Mucosa of rectum (tissue), 2 donors: ENCODE data around the gene NCOA1.

Source experiments
- H3K27ac ChIP-seq, 2 donors: one replicate each; pipeline ENCODE4 v1.7.0; 2013; ENCODE audit warnings: inconsistent platforms in 2 of 2, low read depth in 2 of 2, low read length in 2 of 2
- H3K27me3 ChIP-seq, 2 donors: one replicate each; pipeline ENCODE4 v1.7.0; 2013; ENCODE audit warnings: low read length in 2 of 2; ENCODE audit not compliant: control insufficient read depth in 2 of 2, insufficient read depth in 2 of 2
- H3K36me3 ChIP-seq, 2 donors: one replicate each; pipeline ENCODE4 v1.7.0; 2013; ENCODE audit warnings: low read length in 2 of 2; ENCODE audit not compliant: control insufficient read depth in 2 of 2, insufficient read depth in 2 of 2
- H3K4me1 ChIP-seq, 2 donors: one replicate each; pipeline ENCODE4 v1.7.0; 2013; ENCODE audit warnings: low read length in 2 of 2, mild to moderate bottlenecking in 1 of 2; ENCODE audit not compliant: control insufficient read depth in 2 of 2, insufficient read depth in 2 of 2
- H3K4me3 ChIP-seq, 2 donors: one replicate each; pipeline ENCODE4 v1.7.0; 2013; ENCODE audit warnings: low read length in 2 of 2
- H3K9ac ChIP-seq, 2 donors: one replicate each; pipeline ENCODE4 v1.7.0; 2013; ENCODE audit warnings: low read length in 2 of 2, low read depth in 1 of 2, mild to moderate bottlenecking in 1 of 2
- H3K9me3 ChIP-seq, 2 donors: one replicate each; pipeline ENCODE4 v1.7.0; 2013; ENCODE audit warnings: low read length in 2 of 2; ENCODE audit not compliant: control insufficient read depth in 2 of 2
- donor health status: healthy.
- donor health status: Normal muscosa, but diverticular disease.

NCOA1 gene

DNA sequence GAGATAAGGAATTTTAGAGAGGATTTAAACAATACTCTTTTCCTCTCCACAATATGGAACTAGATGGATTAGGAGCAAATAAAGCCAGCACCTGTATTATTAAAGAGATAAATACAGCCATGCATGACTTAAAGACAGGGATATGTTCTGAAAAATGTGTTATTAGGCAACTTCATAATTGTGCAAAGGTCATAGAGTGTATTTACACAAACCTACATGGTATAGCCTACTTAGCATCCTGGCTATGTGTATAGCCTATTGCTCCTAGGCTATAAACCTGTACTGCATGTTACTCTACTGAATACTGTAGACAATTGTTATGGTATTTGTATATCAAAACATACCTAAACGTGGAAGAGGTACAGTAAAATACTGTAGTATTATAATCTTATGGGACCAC, 249.1 kb downstream of the NCOA1 start:
- Histone ChIP-seq H3K4me3 (no peak overlapping the region), H3K9me3 (no peaks in the 10 kb centered on the region), H3K27me3 (no peaks in the 10 kb centered on the region), H3K9ac (no peak overlapping the region), H3K36me3 (peaks cover 8 to 10% of the 10 kb centered on the region in 2 donors), H3K4me1 (no peaks in the 10 kb centered on the region), H3K27ac (no peak overlapping the region)

DNA sequence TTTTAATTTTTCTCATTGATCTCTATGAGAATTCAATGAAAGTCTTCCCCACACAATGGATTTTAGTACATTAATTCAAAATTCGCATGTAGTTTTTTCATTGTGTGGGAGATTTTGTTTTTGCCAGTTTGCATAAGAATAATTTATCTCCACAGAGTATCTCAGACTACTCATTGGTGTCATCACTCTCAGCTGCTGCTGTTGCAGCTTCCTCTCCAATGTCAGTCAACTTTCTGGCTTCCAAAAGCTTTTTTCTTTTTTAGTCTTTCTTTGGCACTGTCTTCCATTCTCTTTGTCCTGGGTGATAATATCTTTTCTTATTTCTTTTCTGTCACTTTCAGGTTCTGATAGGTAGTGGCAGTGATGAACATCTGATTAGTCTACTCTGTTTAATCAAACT, 251.7 kb downstream of the NCOA1 start:
- Histone ChIP-seq H3K27ac (no peak overlapping the region), H3K4me1 (peaks cover 0 to 5% of the 10 kb centered on the region in 2 donors), H3K9me3 (no peaks in the 10 kb centered on the region), H3K27me3 (no peaks in the 10 kb centered on the region), H3K9ac (no peak overlapping the region), H3K36me3 (peaks cover 10 to 11% of the 10 kb centered on the region in 2 donors), H3K4me3 (no peak overlapping the region)

DNA sequence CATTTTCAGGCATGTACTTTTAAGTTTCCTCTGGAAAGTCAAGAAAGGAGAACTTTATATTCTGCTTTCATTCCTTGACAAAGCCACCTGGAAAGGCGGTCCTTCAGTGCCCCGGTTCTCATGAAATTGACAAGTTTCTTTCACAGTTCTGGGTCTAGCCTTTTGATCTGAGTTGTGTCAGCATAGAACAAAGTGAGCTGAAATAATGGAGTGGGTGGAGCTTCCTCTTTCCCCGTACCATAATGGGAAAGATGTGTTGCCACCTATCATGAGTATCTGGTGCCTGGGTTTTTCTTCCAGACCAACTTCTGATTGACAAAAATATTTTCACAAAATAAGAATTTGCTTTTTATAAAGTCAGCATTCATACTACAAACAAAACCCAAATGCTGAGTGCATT, 252.9 kb downstream of the NCOA1 start:
- H3K27me3 ChIP-seq: no peaks in the 10 kb centered on the region
- H3K36me3 ChIP-seq: peaks cover 10 to 11% of the 10 kb centered on the region in 2 donors
- H3K9me3 ChIP-seq: no peaks in the 10 kb centered on the region
- H3K27ac ChIP-seq: no peak overlapping the region
- no peak overlapping the region for H3K4me3 ChIP-seq
- H3K4me1 ChIP-seq: peaks cover 0 to 5% of the 10 kb centered on the region in 2 donors
- no peak overlapping the region for H3K9ac ChIP-seq

DNA sequence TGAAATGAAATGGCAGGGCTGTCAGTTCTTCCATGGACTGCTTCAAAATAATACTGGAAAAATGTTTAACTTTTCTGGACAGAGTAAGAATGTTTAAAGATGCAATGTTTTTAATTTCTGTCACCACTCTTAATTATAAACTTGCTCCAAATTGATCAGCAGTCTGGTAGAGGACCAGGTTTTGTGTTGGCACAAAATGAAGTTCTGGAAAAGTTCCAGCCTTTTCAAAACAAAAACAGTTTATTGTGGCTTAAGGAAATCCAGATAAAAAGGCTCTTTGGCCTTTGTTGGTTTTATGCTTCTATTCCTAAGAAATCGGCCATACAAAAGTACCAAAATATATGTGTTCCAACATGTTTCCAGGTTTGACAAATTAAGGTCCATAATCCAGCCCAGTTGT, 253.3 kb downstream of the NCOA1 start:
- H3K27ac ChIP-seq: no peak overlapping the region

DNA sequence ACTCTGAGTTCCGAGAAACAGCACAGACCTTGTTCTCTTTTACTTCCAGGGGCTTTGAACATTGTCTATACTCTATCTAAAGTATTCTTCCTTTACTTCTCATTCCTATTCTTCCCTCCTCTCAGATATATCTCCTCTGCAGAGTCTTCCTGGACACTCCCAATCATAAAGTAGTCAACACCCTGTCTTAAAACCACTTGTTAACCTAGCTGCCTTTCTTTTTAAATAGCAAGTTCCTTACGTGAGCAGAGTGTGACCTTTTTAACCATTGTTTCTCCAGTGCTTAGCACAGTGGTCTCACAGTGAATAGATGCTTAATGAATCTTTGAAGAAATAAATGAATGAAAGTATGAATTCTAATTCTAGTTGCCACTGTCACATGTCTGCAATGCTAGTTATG, 254.8 kb downstream of the NCOA1 start:
- Histone ChIP-seq H3K9me3 (no peaks in the 10 kb centered on the region), H3K27me3 (no peaks in the 10 kb centered on the region), H3K4me3 (no peak overlapping the region), H3K4me1 (peaks cover 0 to 5% of the 10 kb centered on the region in 2 donors), H3K27ac (no peak overlapping the region), H3K9ac (no peak overlapping the region), H3K36me3 (peaks cover 10 to 11% of the 10 kb centered on the region in 2 donors)

More for the DNA sequence above, 253.3 kb downstream of the NCOA1 start:
- Histone ChIP-seq H3K4me1 (peaks cover 0 to 5% of the 10 kb centered on the region in 2 donors), H3K27me3 (no peaks in the 10 kb centered on the region), H3K9me3 (no peaks in the 10 kb centered on the region), H3K4me3 (no peak overlapping the region), H3K36me3 (peaks cover 10 to 11% of the 10 kb centered on the region in 2 donors), H3K9ac (no peak overlapping the region)

DNA sequence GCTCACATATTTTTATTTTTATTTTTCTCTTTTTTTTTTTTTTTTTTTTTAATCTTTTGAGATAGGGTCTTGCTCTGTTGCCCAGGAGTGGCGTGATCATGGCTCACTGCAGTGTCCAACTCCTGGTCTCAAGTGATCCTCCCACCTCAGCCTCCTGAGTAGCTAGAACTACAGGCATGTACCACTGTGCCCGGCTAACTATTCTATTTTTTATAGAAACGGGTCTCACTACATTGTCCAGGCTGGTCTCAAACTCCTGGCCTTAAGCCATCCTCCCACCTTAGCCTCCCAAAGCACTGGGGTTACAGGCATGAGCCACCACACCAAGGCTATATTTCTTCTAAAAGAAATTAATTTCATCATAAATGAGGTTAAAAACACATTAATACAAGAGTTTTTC, 256.2 kb downstream of the NCOA1 start:
- Histone ChIP-seq H3K27me3 (no peaks in the 10 kb centered on the region), H3K4me3 (no peak overlapping the region), H3K9ac (no peak overlapping the region), H3K9me3 (no peaks in the 10 kb centered on the region), H3K4me1 (peaks cover 0 to 5% of the 10 kb centered on the region in 2 donors), H3K27ac (no peak overlapping the region), H3K36me3 (peaks cover 3 to 10% of the 10 kb centered on the region in 2 donors)

DNA sequence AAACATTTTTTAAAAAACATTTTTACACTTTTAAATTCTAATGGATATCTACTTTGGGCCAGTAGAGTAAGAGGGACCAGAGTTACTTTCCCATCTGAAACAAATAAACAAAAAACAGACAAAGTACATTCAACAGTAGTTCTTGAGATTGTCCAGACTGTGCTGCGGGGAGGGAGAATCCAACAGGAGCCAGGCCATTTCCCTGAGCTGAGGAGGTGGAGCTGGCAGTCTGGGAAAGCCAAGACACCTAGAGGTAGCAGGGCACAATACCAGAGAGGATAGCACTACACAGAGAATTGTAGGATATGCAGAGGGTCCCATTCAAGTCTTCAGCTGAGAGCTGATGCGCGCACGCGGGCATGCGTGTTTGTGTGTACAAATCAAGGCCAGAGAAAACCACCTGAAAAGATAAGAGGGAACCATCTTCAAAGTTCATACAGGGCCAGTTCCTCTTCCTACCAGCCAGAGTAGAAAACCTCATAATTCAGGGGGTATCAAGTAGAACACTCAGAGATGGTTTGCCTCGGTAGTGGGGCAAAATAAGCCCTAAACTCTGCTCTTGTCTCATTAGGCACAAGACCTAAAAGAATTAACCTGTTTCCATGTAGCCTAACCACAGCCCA, 258.1 kb downstream of the NCOA1 start:
- Histone ChIP-seq H3K4me1 (peaks cover 0 to 5% of the 10 kb centered on the region in 2 donors), H3K27ac (no peak overlapping the region), H3K9ac (no peak overlapping the region), H3K36me3 (peaks cover 16 to 19% of the 10 kb centered on the region in 2 donors), H3K27me3 (no peaks in the 10 kb centered on the region), H3K9me3 (no peaks in the 10 kb centered on the region), H3K4me3 (no peak overlapping the region)

DNA sequence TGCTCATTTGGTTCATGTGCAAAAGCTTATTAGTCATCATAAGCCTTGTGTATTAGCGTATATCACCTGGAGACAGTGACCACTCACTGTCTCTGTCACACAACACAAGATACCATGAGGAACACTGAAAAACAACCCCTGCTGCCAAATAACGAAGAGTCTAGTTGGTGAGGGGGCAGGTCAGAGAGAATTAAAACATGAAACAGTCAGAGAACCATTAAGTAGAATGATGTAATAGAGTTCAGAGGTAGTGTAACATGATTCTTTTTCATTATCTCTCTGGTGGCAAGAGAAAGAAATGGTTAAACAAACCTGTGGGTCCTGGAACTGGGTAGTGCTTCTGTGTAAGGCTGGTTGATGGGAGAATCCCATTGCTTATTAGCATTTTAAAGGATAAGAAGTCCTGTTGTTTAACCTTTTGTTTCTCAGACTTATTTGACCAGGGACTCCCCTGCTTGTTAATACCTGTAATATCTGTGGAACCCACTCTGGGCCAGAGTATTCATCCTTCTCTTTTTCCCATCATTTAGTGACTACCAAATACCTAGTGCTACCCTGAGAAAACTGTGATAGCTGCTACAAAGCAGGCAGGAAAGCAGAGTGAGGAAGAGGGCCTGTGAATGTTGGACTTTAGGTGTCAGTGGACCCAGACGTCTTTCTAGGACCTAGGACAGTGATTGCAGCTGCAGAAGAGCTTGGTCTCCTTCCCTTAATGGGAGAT, 264.1 kb downstream of the NCOA1 start:
- no peaks in the 10 kb centered on the region for H3K9me3 ChIP-seq
- H3K27me3 ChIP-seq: no peaks in the 10 kb centered on the region
- H3K36me3 ChIP-seq: peaks cover 42 to 44% of the 10 kb centered on the region in 2 donors
- H3K4me3 ChIP-seq: no peak overlapping the region
- H3K9ac ChIP-seq: no peak overlapping the region
- H3K4me1 ChIP-seq: no peaks in the 10 kb centered on the region
- no peak overlapping the region for H3K27ac ChIP-seq

DNA sequence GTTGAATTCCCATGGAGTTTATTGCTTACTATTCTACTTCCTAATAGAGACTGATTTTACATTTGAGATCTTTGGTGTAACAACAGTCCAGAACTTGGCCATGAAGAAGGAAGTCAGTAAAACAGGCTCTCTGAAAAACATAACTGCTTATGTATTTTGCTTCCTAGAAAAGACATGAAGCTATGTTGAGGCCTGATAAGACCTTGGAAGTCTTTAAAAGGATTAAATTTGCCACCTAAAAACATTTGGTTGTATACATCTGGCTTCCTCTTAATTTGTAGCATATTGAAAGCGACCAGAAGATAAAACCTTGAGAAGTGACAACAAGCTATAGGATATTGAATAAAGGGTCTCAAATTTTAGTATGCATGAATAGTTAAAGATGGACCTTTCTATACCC, 265.7 kb downstream of the NCOA1 start:
- peaks cover 44% of the 10 kb centered on the region in 2 donors for H3K36me3 ChIP-seq
- H3K9me3 ChIP-seq: no peaks in the 10 kb centered on the region
- H3K4me3 ChIP-seq: no peak overlapping the region
- H3K27me3 ChIP-seq: no peaks in the 10 kb centered on the region
- no peaks in the 10 kb centered on the region for H3K4me1 ChIP-seq
- H3K9ac ChIP-seq: no peak overlapping the region
- no peak overlapping the region for H3K27ac ChIP-seq

DNA sequence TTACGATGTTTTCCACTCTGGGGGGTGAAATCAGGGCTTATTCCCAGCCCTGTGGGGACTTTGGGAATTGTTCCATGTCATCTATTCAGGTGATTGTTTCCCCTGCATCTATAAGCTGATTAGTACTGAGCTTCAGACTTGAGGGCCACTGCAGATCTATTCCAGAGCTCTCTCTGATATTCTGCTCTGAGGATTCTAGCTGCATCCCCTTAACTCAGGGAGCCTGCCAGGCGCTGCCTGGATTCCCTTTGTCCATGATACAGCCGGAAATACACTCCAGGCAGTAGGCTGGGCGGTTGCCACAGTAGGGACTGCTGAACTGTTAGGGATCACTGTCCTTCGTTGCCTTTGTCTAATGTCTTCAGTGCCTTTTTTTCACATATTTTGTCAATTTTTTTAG, 270.8 kb downstream of the NCOA1 start:
- H3K9ac ChIP-seq: no peak overlapping the region
- H3K9me3 ChIP-seq: no peaks in the 10 kb centered on the region
- H3K27ac ChIP-seq: no peak overlapping the region
- no peak overlapping the region for H3K4me3 ChIP-seq
- peaks cover 32 to 36% of the 10 kb centered on the region in 2 donors for H3K36me3 ChIP-seq
- H3K27me3 ChIP-seq: no peaks in the 10 kb centered on the region
- H3K4me1 ChIP-seq: no peaks in the 10 kb centered on the region
